Psoas muscle (tissue), 8 donors: ENCODE measurements around the gene HSD17B14. TPM values are rescaled to one million over a fixed set of nuclear protein-coding genes. Genes with fewer than 3 reads are reported as not detected.

ENCODE experiments used
- ATAC-seq, 4 donors: fragments of 200-7000 bp; cut with Tn5 transposase; one replicate each; pipeline ENCODE4 v1.9.1; 2020; ENCODE audit warnings: moderate library complexity in 3 of 4, mild to moderate bottlenecking in 2 of 4
- DNase-seq, 2 donors: peaks; one replicate each; pipeline ENCODE4 v3.0.0-alpha.2; 2020
- H3K27ac ChIP-seq: fragments of 200-600 bp; one replicate; pipeline ENCODE4 v1.8.0; 2022
- H3K27me3 ChIP-seq, 3 donors: fragments of 200-600 bp in 1 of 3; one replicate each; pipeline versions ENCODE4 v1.6.1 to v1.8.0; 2013 to 2022; ENCODE audit warnings: low read length in 2 of 3, mild to moderate bottlenecking in 2 of 3, moderate library complexity in 1 of 3; ENCODE audit not compliant: insufficient read depth in 3 of 3
- H3K36me3 ChIP-seq, 2 donors: fragments of 200-600 bp in 1 of 2; one replicate each; pipeline versions ENCODE4 v1.6.1 to v1.8.0; 2013 to 2022; ENCODE audit warnings: low read depth in 1 of 2, mild to moderate bottlenecking in 1 of 2, moderate library complexity in 1 of 2; ENCODE audit not compliant: insufficient read depth in 1 of 2
- H3K4me1 ChIP-seq: fragments of 200-600 bp; one replicate; pipeline ENCODE4 v1.8.0; 2022
- H3K4me3 ChIP-seq: fragments of 200-600 bp; one replicate; pipeline ENCODE4 v1.8.0; 2022; ENCODE audit warnings: mild to moderate bottlenecking
- H3K9me3 ChIP-seq: fragments of 200-600 bp; one replicate; pipeline ENCODE4 v1.8.0; 2022
- CTCF ChIP-seq: fragments of 200-600 bp; IDR thresholded peaks from one replicate; pipeline ENCODE4 v1.8.0; 2022; ENCODE audit warnings: antibody characterized with exemption
- WGBS, 3 donors: extraction: QIAGEN DNeasy Blood & Tissue Kit; methylation state at CpG; one replicate each; pipeline versions ENCODE4 v1.1.6 to v1.1.7; 2013; 5-methylcytosine and 5-hydroxymethylcytosine counted together
- intact Hi-C, 2 donors: fragments of 100-400 bp; cut with DNase I; formaldehyde crosslinking; loops; one replicate each; pipeline versions ENCODE4 v1.11.0 to v1.14.2; 2022
- polyA plus RNA-seq, 3 donors: library from polyadenylated mRNA; stranded (reverse); fragments of 200-250 nt; gene quantifications; one replicate each; pipeline ENCODE4 v1.2.3, GENCODE V29; 2013
- total RNA-seq, 4 donors: library from RNA; stranded (reverse); fragmentation: NEBNext Ultra II Directional in 2 of 4; extraction: Animal tissue kit (Norgen Biotek cat#: 25700) in 2 of 4; gene quantifications; one replicate each; pipeline versions ENCODE4 v1.2.1 to v1.2.4, GENCODE V29; 2021 to 2023
- donor health status: healthy with polysubstance abuse.
- donor health status: DM: no; HTN: no; CAD: no; lungs with moderate emphysema.
- donor health status: Bipolar disorder and iron deficiency.
- donor health status: healthy.
- donor health status: DM: yes; HTN: yes; CAD: no.
- donor health status: DM: no; HTN: no; CAD: no.
- donor health status: DM: no; HTN: no; CAD: no.
- donor health status: DM: yes; HTN: yes; CAD: no.

Gene HSD17B14
- total and polyA plus RNA-seq, 7 donors = 0.15 to 1.2 (median 0.66) TPM

GRCh38 chr19:48805452-48805851 lies 30.8 kb downstream of the HSD17B14 start:
- no peak for TF ChIP-seq CTCF
- Histone ChIP-seq H3K4me3 (no peak overlapping the region), H3K27me3 (no peaks in the 10 kb centered on the region), H3K27ac (no peak overlapping the region), H3K4me1 (peaks cover 8% of the 10 kb centered on the region), H3K36me3 (peaks cover 2 to 23% of the 10 kb centered on the region in 2 donors), H3K9me3 (no peaks in the 10 kb centered on the region)
- DNase-seq (no peak), ATAC-seq (no peak)
- 86 to 95% (median 89%) methylated on average over 15 of the region's 15 CpGs for WGBS, 3 donors
- intact Hi-C loops = no loop called here

GRCh38 chr19:48804496-48804895 lies 31.8 kb downstream of the HSD17B14 start:
- Histone ChIP-seq H3K27ac (no peak overlapping the region), H3K4me1 (peaks cover 4% of the 10 kb centered on the region), H3K4me3 (no peak overlapping the region), H3K27me3 (no peaks in the 10 kb centered on the region), H3K9me3 (no peaks in the 10 kb centered on the region), H3K36me3 (peaks cover 2 to 27% of the 10 kb centered on the region in 2 donors)
- no peak for DNase-seq
- WGBS, 3 donors = 75 to 84% (median 81%) methylated on average over 8 of the region's 8 CpGs
- no peak for ATAC-seq
- intact Hi-C loops = no loop called here
- TF ChIP-seq CTCF = no peak

- intact Hi-C loops = no loop called here
- peaks cover 2 to 40% of the 10 kb centered on the region in 2 donors for H3K36me3 ChIP-seq
- no peak for TF ChIP-seq CTCF
- peaks cover 4% of the 10 kb centered on the region for H3K4me1 ChIP-seq
- H3K27me3 ChIP-seq = no peaks in the 10 kb centered on the region
- WGBS, 3 donors = 90 to 95% (median 93%) methylated on average over 2 of the region's 2 CpGs
- H3K4me3 ChIP-seq = no peak overlapping the region
- no peak for DNase-seq
- ATAC-seq = no peak
- no peaks in the 10 kb centered on the region for H3K9me3 ChIP-seq
- no peak overlapping the region for H3K27ac ChIP-seq
These were observed 33.7 kb downstream of the HSD17B14 start for GRCh38 chr19:48802623-48803022.

- H3K36me3 ChIP-seq = peaks cover 0 to 33% of the 10 kb centered on the region in 2 donors
- intact Hi-C loops = no loop called here
- no peak for ATAC-seq
These were observed 36.7 kb downstream of the HSD17B14 start for GRCh38 chr19:48799358-48800300.

More at GRCh38 chr19:48799358-48800300, 36.7 kb downstream of the HSD17B14 start:
- Histone ChIP-seq H3K9me3 (no peaks in the 10 kb centered on the region), H3K4me3 (no peak overlapping the region), H3K27ac (no peak overlapping the region), H3K4me1 (peaks cover 7% of the 10 kb centered on the region), H3K27me3 (no peaks in the 10 kb centered on the region)
- no peak for TF ChIP-seq CTCF
- DNase-seq = no peak
- WGBS, 3 donors = 90 to 92% (median 91%) methylated on average over 37 to 44 of the region's 44 CpGs
